ENCODE data around the gene EEFSEC. TPM values are rescaled to one million over a fixed set of nuclear protein-coding genes. Genes with fewer than 3 reads are reported as not detected.
A peak's percentile ranks its signal among the peaks of the same experiment; 100 is the strongest.

The EEFSEC gene
- total RNA-seq, 1 donor from 2014 or later, result 10.1 TPM

- no peak for DNase-seq (ENCODE audit: low read depth)
- TF ChIP-seq CTCF (conservative IDR thresholded peaks at IDR 0.05; ENCODE audit: low read depth, low read length), result no peak
- H3K4me3 ChIP-seq (ENCODE audit: low read depth, low read length), result peak overlapping the region; percentile 98
These were observed 30.1 kb upstream of the EEFSEC start for GRCh38 chr3:128123156-128123537.

GRCh38 chr3:128123538-128124368 is 29.5 kb upstream of the EEFSEC start, which contains the start of gene RUVBL1:
RUVBL1 (minus strand) TSS chr3:128123812; CDS start chr3:128123724, 88 bp downstream.
- peak; percentile 58 for DNase-seq (ENCODE audit: low read depth)

GRCh38 chr3:128127236-128127635 is 26.0 kb upstream of the EEFSEC start:
- DNase-seq (ENCODE audit: low read depth), result no peak
- TF ChIP-seq CTCF (conservative IDR thresholded peaks at IDR 0.05; ENCODE audit: low read depth, low read length), result no peak
- H3K4me3 ChIP-seq (ENCODE audit: low read depth, low read length), result no peak overlapping the region

More at GRCh38 chr3:128123538-128124368, 29.5 kb upstream of the EEFSEC start, which contains the start of gene RUVBL1:
- TF ChIP-seq CTCF (conservative IDR thresholded peaks at IDR 0.05; ENCODE audit: low read depth, low read length), result no peak
- H3K4me3 ChIP-seq (ENCODE audit: low read depth, low read length), result peak within 1 kb of the TSS; percentile 98

GRCh38 chr3:128128251-128128650 is 25.0 kb upstream of the EEFSEC start:
- TF ChIP-seq CTCF (conservative IDR thresholded peaks at IDR 0.05; ENCODE audit: low read depth, low read length), result no peak
- DNase-seq (ENCODE audit: low read depth), result no peak
- no peak overlapping the region for H3K4me3 ChIP-seq (ENCODE audit: low read depth, low read length)

GRCh38 chr3:128131897-128132646 is 21.2 kb upstream of the EEFSEC start:
- no peak overlapping the region for H3K4me3 ChIP-seq (ENCODE audit: low read depth, low read length)
- DNase-seq (ENCODE audit: low read depth), result no peak
- TF ChIP-seq CTCF (conservative IDR thresholded peaks at IDR 0.05; ENCODE audit: low read depth, low read length), result no peak

GRCh38 chr3:128133273-128133883 is 19.9 kb upstream of the EEFSEC start:
- peak; percentile 83 for TF ChIP-seq CTCF (conservative IDR thresholded peaks at IDR 0.05; ENCODE audit: low read depth, low read length)
- no peak overlapping the region for H3K4me3 ChIP-seq (ENCODE audit: low read depth, low read length)
- no peak for DNase-seq (ENCODE audit: low read depth)

All from epithelial cell of proximal tubule (primary cell).